ENCODE data around the gene TKTL2.
A peak's percentile ranks its signal among the peaks of the same experiment; 100 is the strongest.

TKTL2 gene

GRCh38 chr4:163473576-163473975 lies at the start of gene TKTL2:
TSS of gene TKTL2 (minus strand) at chr4:163473754. CDS start at chr4:163473734, 20 bp downstream.
- FAIRE-seq, result no peak
- DNase-seq (ENCODE audit: insufficient read length, low spot score), result no peak
- TF ChIP-seq POLR2A (IDR thresholded peaks at IDR 0.05; ENCODE audit: low read depth, low read length), result no peak

DNA sequence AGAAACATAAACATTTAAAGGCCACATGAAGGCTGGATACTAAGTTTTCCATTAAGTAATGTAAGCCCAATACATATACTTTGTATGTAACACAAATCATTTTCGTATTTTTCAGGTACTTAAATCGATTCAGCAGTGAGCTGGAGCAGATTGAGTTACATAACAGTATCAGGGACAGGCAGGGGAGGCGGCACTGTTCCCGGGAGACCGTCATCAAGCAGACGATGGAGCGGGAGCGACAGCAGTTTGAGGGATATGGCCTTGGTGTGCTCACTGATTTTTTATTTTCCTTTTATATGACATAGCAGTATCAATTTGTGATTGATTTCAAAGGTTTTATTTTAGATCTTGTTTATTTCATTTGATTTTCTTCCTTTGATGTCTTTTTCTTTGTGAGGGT lies 41.6 kb upstream of the TKTL2 start:
- FAIRE-seq (no peak), DNase-seq (ENCODE audit: insufficient read length, low spot score) (no peak)
- TF ChIP-seq POLR2A (IDR thresholded peaks at IDR 0.05; ENCODE audit: low read depth, low read length), result no peak

- DNase-seq (ENCODE audit: insufficient read length, low spot score) (no peak), FAIRE-seq (no peak)
- TF ChIP-seq POLR2A (IDR thresholded peaks at IDR 0.05; ENCODE audit: low read depth, low read length), result no peak
These were observed 31.8 kb upstream of the TKTL2 start for GRCh38 chr4:163505374-163505773.

DNA sequence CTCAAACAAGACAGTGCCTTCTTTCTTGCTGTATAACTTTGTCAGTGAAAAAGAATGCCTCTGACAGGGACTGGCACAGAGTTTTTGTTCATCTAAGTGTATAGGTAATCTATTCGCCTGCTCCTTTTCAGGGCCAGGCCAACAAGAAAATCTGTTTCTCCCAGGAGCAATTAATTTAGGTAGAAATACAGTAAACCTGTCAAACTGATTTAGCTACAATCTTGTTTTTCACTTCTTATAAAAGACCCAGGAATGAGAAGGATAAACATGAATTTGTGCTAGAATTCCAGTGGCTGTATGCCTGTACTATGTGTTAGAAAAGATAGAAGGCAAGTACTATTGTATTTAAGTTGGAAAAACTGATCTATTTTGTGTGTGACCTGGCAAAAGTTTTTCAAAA lies 27.0 kb upstream of the TKTL2 start:
- no peak for TF ChIP-seq POLR2A (IDR thresholded peaks at IDR 0.05; ENCODE audit: low read depth, low read length)
- DNase-seq (ENCODE audit: insufficient read length, low spot score), result no peak
- no peak for FAIRE-seq

- FAIRE-seq, result no peak
These were observed 22.3 kb upstream of the TKTL2 start for GRCh38 chr4:163495900-163496299.

DNA sequence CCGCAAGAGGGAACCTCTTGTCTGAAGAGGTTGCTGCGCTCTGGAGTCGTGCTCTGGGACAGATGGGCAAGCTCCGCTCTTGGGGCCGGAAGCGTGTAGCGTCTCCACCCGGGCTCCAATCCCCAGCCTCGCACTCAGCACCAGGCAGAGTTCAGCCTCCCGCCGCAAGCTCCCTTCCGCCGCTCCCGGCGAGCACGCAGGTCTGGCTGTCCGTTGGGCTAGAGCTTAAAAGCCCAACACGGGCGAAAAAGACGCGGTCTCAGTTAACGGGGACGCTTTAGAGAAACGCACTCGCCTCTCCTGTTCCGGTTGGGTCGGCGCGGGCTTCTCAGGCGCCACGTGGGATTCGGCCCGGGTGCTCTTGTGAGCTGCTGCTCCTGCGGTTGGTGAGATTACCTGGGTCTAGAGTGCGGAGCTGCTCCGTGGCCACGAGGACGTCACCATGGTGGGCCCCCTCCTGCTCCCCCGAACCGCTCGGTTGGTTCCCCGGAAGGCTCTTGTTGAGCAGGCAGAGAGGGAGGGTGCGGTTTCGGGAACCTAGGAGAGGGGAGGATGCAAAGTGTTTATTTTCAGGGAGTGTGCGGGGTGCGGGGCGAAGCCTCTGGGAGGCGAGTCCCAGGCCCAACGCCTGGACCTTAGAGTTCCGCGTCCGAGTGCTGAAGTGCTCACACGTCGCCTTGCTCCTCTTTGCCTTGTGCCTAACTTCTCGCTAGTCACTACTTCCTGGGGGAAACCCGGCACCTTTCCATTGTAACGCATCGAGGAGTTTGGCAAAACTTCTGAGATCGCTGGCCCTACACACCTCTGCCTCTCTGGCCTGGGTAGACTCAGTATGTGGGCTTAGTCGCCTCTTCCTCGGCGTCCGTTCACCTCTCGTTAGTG lies 21.0 kb upstream of the TKTL2 start, which contains the start of gene TMA16:
TSS of gene TMA16 (plus strand) at position 331 of the 882 bp plus-strand sequence. CDS start at position 443, 112 bp downstream.
- peak; percentile 48 for TF ChIP-seq POLR2A (IDR thresholded peaks at IDR 0.05; ENCODE audit: low read depth, low read length)
- DNase-seq (ENCODE audit: insufficient read length, low spot score) (peak; percentile 58), FAIRE-seq (peak; percentile 41)

More at GRCh38 chr4:163495900-163496299, 22.3 kb upstream of the TKTL2 start:
- no peak for TF ChIP-seq POLR2A (IDR thresholded peaks at IDR 0.05; ENCODE audit: low read depth, low read length)
- DNase-seq (ENCODE audit: insufficient read length, low spot score), result no peak

GRCh38 chr4:163493643-163494359 lies 20.2 kb upstream of the TKTL2 start:
- no peak for DNase-seq (ENCODE audit: insufficient read length, low spot score)
- TF ChIP-seq POLR2A (IDR thresholded peaks at IDR 0.05; ENCODE audit: low read depth, low read length), result no peak
- no peak for FAIRE-seq

GRCh38 chr4:163492951-163493504 lies 19.5 kb upstream of the TKTL2 start:
- FAIRE-seq (no peak), DNase-seq (ENCODE audit: insufficient read length, low spot score) (no peak)
- TF ChIP-seq POLR2A (IDR thresholded peaks at IDR 0.05; ENCODE audit: low read depth, low read length), result no peak

GRCh38 chr4:163489929-163490328 lies 16.4 kb upstream of the TKTL2 start:
- DNase-seq (ENCODE audit: insufficient read length, low spot score), result no peak
- TF ChIP-seq POLR2A (IDR thresholded peaks at IDR 0.05; ENCODE audit: low read depth, low read length), result no peak
- no peak for FAIRE-seq

GRCh38 chr4:163486321-163486720 lies 12.8 kb upstream of the TKTL2 start:
- TF ChIP-seq POLR2A (IDR thresholded peaks at IDR 0.05; ENCODE audit: low read depth, low read length), result no peak
- FAIRE-seq (no peak), DNase-seq (ENCODE audit: insufficient read length, low spot score) (no peak)

GRCh38 chr4:163485589-163485988 lies 12.0 kb upstream of the TKTL2 start:
- DNase-seq (ENCODE audit: insufficient read length, low spot score), result no peak
- FAIRE-seq, result no peak
- no peak for TF ChIP-seq POLR2A (IDR thresholded peaks at IDR 0.05; ENCODE audit: low read depth, low read length)

- TF ChIP-seq POLR2A (IDR thresholded peaks at IDR 0.05; ENCODE audit: low read depth, low read length), result no peak
- FAIRE-seq (no peak), DNase-seq (ENCODE audit: insufficient read length, low spot score) (peak; percentile 2)
These were observed 11.4 kb upstream of the TKTL2 start for GRCh38 chr4:163484906-163485305.

GRCh38 chr4:163482190-163482589 lies 8.6 kb upstream of the TKTL2 start:
- no peak for TF ChIP-seq POLR2A (IDR thresholded peaks at IDR 0.05; ENCODE audit: low read depth, low read length)
- DNase-seq (ENCODE audit: insufficient read length, low spot score) (no peak), FAIRE-seq (no peak)

DNA sequence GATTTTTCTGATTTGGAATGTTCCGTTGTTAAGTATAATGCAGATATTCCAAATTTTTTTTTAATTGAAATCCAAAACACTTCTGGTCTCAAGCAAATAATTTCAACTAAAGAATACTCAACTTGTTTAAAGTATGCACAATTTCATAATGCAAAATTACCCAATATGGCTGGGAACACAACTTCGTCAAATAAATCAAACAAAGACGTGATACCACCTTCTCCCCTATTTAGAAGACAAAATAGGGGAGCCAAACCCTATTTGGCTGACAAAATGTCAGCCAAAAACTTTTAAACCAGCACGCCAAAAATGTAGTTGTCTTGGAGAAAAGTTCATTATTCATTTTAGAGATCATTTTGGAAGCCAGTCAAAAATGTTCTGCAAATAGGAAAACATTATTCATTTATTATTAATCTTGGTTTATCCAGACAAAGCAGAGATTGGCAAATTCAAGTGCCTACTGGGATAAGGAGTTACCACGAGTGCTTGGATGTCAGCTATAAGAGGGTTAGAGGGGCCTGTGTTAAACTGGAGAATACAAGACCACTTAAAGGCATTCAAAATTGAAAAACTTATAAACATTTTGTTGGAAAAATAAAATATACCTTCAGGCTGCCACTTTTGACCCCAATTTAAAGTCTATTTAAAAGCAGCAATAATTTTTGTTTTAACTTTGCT lies 3.3 kb upstream of the TKTL2 start:
- FAIRE-seq, result no peak
- TF ChIP-seq POLR2A (IDR thresholded peaks at IDR 0.05; ENCODE audit: low read depth, low read length), result no peak
- DNase-seq (ENCODE audit: insufficient read length, low spot score), result no peak
